AG08395 (cell line): ENCODE measurements around the gene ZNF217.
"Not testable (repeated sequence)": the region's sequence is repeated elsewhere in the genome, so short reads cannot be mapped to it uniquely, and the experiment has no call there.

Experiments
- DNase-seq: peaks from one replicate; pipeline ENCODE4 v3.0.0; 2012; ENCODE audit warnings: mixed read lengths, low spot score

ZNF217 gene

GRCh38 chr20:53567379-53567917 lies 26.2 kb downstream of the ZNF217 start:
- DNase-seq, result no peak

DNA sequence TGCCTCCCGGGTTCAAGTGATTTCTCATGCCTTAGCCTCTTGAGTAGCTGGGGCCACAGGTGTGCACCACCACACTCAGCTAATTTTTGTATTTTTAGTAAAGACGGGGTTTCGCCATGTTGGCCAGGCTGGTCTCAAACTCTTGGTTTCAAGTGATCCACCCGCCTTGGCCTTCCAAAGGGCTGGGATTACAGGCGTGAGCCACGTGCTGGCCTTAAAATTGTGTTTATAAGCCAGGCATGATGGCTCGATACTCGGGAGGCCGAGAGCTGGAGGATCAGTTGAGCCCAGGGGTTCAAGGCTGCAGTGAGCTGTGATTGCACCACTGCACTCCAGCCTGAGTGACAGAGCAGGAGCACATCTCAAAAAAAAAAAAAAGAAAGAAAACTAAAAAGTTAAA lies 27.0 kb downstream of the ZNF217 start:
- DNase-seq, result not testable (repeated sequence)

GRCh38 chr20:53565254-53565653 lies 28.4 kb downstream of the ZNF217 start:
- no peak for DNase-seq

GRCh38 chr20:53562104-53562764 lies 31.4 kb downstream of the ZNF217 start:
- not testable (repeated sequence) for DNase-seq

GRCh38 chr20:53561505-53561904 lies 32.1 kb downstream of the ZNF217 start:
- no peak for DNase-seq

GRCh38 chr20:53559816-53560215 lies 33.8 kb downstream of the ZNF217 start:
- DNase-seq, result no peak

GRCh38 chr20:53557130-53557529 lies 36.5 kb downstream of the ZNF217 start:
- no peak for DNase-seq

GRCh38 chr20:53556267-53556897 lies 37.3 kb downstream of the ZNF217 start:
- no peak for DNase-seq

GRCh38 chr20:53555816-53556215 lies 37.8 kb downstream of the ZNF217 start:
- no peak for DNase-seq

- DNase-seq, result no peak
Measured at GRCh38 chr20:53555081-53555480, 38.6 kb downstream of the ZNF217 start.

- not testable (repeated sequence) for DNase-seq
Measured at GRCh38 chr20:53552572-53552893, 41.1 kb downstream of the ZNF217 start.

DNA sequence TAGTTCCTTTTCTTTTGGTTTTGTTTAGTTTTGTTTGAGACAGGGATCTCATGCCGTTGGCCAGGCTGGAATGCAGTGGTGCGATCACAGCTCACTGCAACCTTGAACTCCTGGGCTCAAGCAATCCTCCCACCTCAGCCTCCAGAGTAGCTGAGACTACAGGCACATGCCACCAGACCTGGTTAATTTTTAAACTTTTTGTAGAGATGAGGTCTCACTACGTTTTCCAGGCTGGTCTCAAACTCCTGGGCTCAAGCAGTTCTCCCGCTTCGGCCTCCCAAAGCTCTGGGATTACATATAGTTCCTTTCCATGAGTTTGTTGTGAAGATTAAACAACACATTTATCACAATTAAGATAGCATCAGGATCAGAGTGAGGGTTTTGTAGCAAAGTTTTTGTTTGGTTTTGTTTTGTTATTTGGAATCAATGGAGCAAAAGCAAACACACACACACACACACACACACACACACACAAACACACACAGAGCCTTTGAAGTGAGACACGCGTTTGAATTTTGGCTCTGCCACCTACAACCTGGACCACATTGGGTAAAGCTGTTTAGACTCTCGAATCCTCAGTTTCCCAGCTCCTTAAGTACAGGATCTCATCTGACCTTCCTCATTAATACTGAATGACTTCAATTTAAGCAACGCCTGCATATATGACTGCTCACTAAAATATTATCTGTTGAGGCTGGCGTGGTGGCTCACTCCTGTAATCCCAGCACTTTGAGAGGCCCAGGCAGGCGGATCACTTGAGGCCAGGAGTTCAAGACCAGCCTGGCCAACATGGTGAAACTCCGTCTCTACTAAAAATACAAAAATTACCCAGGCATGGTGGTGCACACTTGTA lies 41.7 kb downstream of the ZNF217 start:
- not testable (repeated sequence) for DNase-seq

GRCh38 chr20:53550280-53551187 lies 43.1 kb downstream of the ZNF217 start:
- no peak for DNase-seq

DNA sequence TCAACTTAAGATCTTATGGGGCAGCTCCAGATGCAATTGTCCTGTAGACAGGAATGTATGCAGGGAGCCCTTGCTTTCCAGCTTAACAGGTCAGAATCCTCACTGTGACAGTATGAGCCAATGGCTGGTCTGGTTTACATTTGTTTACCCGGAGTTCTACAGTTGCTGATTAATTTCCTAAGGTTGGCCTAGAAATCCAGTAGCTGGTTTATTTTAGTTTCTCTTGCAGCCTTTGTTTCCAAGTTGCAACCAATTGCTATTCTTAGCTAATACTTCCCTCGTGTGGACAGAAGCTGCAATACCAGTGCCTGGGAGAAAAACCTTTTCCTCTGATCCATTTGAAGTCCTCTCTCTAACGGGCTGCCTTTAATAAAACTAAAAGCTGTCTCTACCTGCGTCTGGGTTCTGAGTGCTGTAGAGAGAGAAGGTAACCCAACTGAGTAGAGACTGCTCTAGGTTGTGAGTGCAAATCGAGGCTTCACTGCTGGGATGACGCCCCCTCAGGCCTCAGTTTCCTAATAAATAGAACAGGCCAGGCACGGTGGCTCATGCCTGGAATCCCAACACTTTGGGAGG lies 45.9 kb downstream of the ZNF217 start:
- peak; percentile 89 for DNase-seq

GRCh38 chr20:53539516-53539915 lies 54.1 kb downstream of the ZNF217 start:
- no peak for DNase-seq

DNA sequence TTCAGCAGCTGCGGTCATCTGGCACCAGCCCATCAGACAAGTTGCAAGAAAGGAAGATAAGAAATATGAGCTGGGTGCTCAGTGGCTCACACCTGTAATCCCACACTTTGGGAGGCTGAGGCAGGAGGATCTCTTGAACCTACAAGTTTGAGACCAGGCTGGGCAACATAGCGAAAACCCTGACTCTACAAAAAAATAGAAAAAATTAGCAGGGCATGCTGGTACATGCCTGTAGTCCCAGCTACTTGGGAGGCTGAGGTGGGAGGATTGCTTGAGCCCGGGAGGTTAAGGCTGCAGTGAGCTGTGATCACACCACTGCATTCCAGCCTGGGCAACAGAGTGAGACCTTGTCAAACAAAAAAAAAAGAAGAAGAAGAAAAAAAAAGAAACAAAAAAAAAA lies 57.3 kb downstream of the ZNF217 start:
- not testable (repeated sequence) for DNase-seq

- DNase-seq, result no peak
Measured at GRCh38 chr20:53535878-53536277, 57.8 kb downstream of the ZNF217 start.

DNA sequence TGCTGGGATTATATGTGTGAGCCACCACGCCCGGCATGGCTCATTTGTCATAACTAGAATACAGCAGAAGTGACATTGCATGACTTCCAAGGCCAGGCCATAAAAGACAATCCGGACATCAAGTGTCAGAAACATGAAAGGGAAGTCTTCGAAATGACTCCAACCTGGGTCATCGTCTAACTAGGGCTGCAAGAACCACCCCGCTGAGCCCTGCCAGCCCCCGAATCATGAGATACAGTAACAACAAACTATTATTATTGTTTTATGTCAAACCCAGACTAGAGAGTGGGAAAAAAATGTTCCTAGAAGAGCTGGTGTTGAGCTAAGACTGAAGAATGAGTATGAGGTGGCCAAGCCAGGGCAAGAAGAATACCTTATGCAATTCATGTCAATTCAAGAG lies 59.6 kb downstream of the ZNF217 start:
- DNase-seq, result no peak

DNA sequence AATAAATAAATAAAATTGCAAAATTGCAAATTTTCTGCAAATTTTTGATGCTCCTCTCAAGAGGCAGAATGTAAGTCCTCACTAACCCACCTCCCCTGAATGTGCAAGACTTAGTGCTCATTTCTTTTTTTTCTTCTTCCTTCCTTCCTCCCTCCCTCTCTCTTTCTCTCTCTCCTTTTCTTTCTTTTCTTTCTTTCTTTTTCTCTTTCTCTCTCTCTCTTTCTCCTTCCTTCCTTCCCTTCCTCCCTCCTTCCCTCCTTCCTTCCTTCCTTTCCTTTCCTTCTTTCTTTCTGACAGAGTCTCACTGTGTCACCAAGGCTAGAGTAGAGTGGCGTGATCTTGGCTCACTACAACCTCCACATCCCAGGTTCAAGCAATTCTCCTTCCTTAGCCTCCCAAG lies 60.1 kb downstream of the ZNF217 start:
- no peak for DNase-seq

DNA sequence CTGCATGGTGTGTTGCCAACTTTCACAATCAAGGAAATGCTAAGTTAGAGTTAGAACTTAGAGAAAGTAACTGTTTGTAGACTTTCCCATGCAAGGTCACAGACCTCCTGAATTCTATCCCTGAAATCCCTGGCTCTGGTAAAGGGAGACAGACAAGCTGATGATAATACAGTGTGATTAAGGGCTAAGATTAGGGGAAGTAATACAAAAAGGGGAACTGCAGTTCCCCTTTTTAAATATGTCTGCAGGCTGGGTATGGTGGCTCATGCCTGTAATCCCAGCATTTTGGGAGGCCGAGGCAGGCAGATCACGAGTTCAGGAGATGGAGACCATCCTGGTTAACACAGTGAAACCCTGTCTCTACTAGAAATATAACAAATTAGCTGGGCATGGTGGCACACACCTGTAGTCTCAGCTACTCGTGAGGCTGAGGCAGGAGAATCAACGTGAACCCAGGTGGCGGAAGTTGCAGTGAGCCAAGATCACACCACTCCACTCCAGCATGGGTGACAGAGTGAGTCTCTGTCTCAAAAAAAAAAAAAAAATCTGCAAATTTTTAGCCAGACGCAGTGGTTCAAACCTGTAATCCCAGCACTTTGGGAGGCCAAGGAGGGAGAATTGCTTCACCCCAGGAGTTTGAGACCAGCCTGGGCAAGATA lies 60.9 kb downstream of the ZNF217 start:
- DNase-seq, result not testable (repeated sequence)

DNA sequence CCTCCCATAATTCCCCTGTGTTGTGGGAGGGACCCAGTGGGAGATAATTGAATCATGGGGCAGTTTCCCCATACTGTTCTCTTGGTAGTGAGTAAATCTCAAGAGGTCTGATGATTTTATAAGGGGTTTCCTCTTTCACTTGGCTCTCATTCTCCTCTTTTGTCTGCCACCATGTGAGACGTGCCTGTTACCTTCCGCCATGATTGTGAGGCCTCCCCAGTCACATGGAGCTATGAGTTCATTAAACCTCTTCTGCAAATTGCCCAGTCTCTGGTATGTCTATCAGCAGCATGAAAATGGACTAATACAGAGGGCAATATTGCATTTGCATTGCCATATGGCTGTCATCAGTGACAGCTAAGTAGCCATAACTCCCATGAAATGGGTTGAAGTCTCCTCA lies 63.2 kb downstream of the ZNF217 start:
- DNase-seq, result no peak
